ENCODE measurements around the gene OPHN1. TPM values are rescaled to one million over a fixed set of nuclear protein-coding genes. Genes with fewer than 3 reads are reported as not detected.

Gene OPHN1
- total RNA-seq, 1 donor, result 6.9 TPM

GRCh38 chrX:68060506-68061205, 372.6 kb downstream of the OPHN1 start:
- no peaks in the 10 kb centered on the region for H3K79me2 ChIP-seq (ENCODE audit: insufficient read depth, low read length)
- H4K20me1 ChIP-seq (ENCODE audit: insufficient read depth, low read length), result no peaks in the 10 kb centered on the region
- no peak for TF ChIP-seq CTCF (IDR thresholded peaks at IDR 0.05; ENCODE audit: extremely low read depth, low read depth, low read length)
- no peak overlapping the region for H3K27ac ChIP-seq (ENCODE audit: low read depth, low read length)
- no peak overlapping the region for H2AFZ ChIP-seq (ENCODE audit: low read length)
- no peak overlapping the region for H3K4me2 ChIP-seq (ENCODE audit: insufficient read depth, low read length)
- H3K9me3 ChIP-seq (ENCODE audit: low read depth, low read length), result no peaks in the 10 kb centered on the region
- H3K27me3 ChIP-seq (ENCODE audit: insufficient read depth, low read length), result no peaks in the 10 kb centered on the region
- H3K36me3 ChIP-seq (ENCODE audit: insufficient read depth, low read length), result no peaks in the 10 kb centered on the region
- no peak overlapping the region for H3K4me3 ChIP-seq (ENCODE audit: insufficient read depth, low read length)
- H3K4me1 ChIP-seq (ENCODE audit: insufficient read depth, low read length), result no peaks in the 10 kb centered on the region
- no peak for DNase-seq (ENCODE audit: insufficient read length, low spot score, missing footprints)

GRCh38 chrX:68059469-68059868, 373.8 kb downstream of the OPHN1 start:
- Histone ChIP-seq H3K36me3 (ENCODE audit: insufficient read depth, low read length) (no peaks in the 10 kb centered on the region), H3K27me3 (ENCODE audit: insufficient read depth, low read length) (no peaks in the 10 kb centered on the region), H3K4me2 (ENCODE audit: insufficient read depth, low read length) (no peak overlapping the region), H3K9me3 (ENCODE audit: low read depth, low read length) (no peaks in the 10 kb centered on the region), H3K79me2 (ENCODE audit: insufficient read depth, low read length) (no peaks in the 10 kb centered on the region), H3K4me1 (ENCODE audit: insufficient read depth, low read length) (no peaks in the 10 kb centered on the region), H2AFZ (ENCODE audit: low read length) (no peak overlapping the region), H3K27ac (ENCODE audit: low read depth, low read length) (no peak overlapping the region), H3K4me3 (ENCODE audit: insufficient read depth, low read length) (no peak overlapping the region), H4K20me1 (ENCODE audit: insufficient read depth, low read length) (no peaks in the 10 kb centered on the region)
- no peak for DNase-seq (ENCODE audit: insufficient read length, low spot score, missing footprints)
- no peak for TF ChIP-seq CTCF (IDR thresholded peaks at IDR 0.05; ENCODE audit: extremely low read depth, low read depth, low read length)

DNA sequence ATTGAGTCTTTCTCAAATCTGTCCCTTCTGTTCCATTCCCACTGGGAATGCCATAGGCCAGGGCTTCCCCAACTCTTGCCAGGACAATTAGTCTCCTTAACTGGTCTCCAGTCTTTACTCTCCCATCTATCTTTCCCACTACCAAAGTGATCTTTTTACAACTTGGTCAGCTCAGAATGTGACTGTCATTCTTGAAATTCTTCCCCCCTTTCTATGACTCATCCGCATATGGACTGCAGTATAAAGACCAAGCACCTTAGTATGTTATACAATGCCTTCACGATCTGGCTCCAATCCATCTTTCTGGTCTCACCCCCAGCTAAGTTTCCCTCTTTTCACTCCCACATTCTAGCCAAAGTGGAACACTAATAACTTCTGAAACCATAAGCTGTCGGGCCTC, 383.8 kb downstream of the OPHN1 start:
- Histone ChIP-seq H3K27me3 (ENCODE audit: insufficient read depth, low read length) (no peaks in the 10 kb centered on the region), H3K27ac (ENCODE audit: low read depth, low read length) (no peak overlapping the region), H3K9me3 (ENCODE audit: low read depth, low read length) (no peaks in the 10 kb centered on the region), H4K20me1 (ENCODE audit: insufficient read depth, low read length) (no peaks in the 10 kb centered on the region), H3K4me3 (ENCODE audit: insufficient read depth, low read length) (no peak overlapping the region), H2AFZ (ENCODE audit: low read length) (no peak overlapping the region), H3K79me2 (ENCODE audit: insufficient read depth, low read length) (no peaks in the 10 kb centered on the region), H3K36me3 (ENCODE audit: insufficient read depth, low read length) (no peaks in the 10 kb centered on the region), H3K4me1 (ENCODE audit: insufficient read depth, low read length) (no peaks in the 10 kb centered on the region), H3K4me2 (ENCODE audit: insufficient read depth, low read length) (no peak overlapping the region)
- no peak for DNase-seq (ENCODE audit: insufficient read length, low spot score, missing footprints)
- no peak for TF ChIP-seq CTCF (IDR thresholded peaks at IDR 0.05; ENCODE audit: extremely low read depth, low read depth, low read length)

GRCh38 chrX:68048774-68049173, 384.5 kb downstream of the OPHN1 start:
- no peak overlapping the region for H2AFZ ChIP-seq (ENCODE audit: low read length)
- H3K36me3 ChIP-seq (ENCODE audit: insufficient read depth, low read length), result no peaks in the 10 kb centered on the region
- H3K4me1 ChIP-seq (ENCODE audit: insufficient read depth, low read length), result no peaks in the 10 kb centered on the region
- no peak for DNase-seq (ENCODE audit: insufficient read length, low spot score, missing footprints)
- H3K79me2 ChIP-seq (ENCODE audit: insufficient read depth, low read length), result no peaks in the 10 kb centered on the region
- H3K27ac ChIP-seq (ENCODE audit: low read depth, low read length), result no peak overlapping the region
- no peaks in the 10 kb centered on the region for H3K27me3 ChIP-seq (ENCODE audit: insufficient read depth, low read length)
- no peaks in the 10 kb centered on the region for H4K20me1 ChIP-seq (ENCODE audit: insufficient read depth, low read length)
- no peak overlapping the region for H3K4me3 ChIP-seq (ENCODE audit: insufficient read depth, low read length)
- H3K9me3 ChIP-seq (ENCODE audit: low read depth, low read length), result no peaks in the 10 kb centered on the region
- TF ChIP-seq CTCF (IDR thresholded peaks at IDR 0.05; ENCODE audit: extremely low read depth, low read depth, low read length), result no peak
- no peak overlapping the region for H3K4me2 ChIP-seq (ENCODE audit: insufficient read depth, low read length)
